Measurements from ENCODE around the gene TMEM192. TPM values are rescaled to one million over a fixed set of nuclear protein-coding genes. Genes with fewer than 3 reads are reported as not detected.

Gene TMEM192
- total RNA-seq, 4 donors from 2014 or later: 11.6 to 19.1 (median 14.1) TPM

DNA sequence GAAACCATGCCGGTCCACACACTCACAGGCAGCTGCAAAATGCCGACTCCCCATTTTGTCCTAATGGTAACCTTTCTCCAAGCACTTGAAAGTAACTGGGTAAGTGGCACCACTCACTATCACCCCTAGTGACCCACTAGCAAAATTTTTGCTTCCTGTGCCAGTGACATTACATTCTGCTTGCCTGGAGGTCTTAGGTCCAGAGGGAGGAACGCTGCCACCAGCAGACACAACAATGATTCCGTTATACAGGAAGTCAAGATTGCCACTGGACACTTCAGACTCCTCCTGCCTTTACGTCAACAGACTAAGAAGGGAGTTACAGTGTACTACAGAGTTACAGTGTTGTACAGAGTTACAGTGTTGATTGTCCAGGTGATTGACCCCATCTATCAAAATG, 11.8 kb upstream of the TMEM192 start:
- Histone ChIP-seq H3K36me3 (no peaks in the 10 kb centered on the region), H3K4me1 (no peaks in the 10 kb centered on the region), H3K27ac (replicated peaks in 1 of 4) (no peak overlapping the region), H3K9me3 (no peaks in the 10 kb centered on the region), H3K4me3 (no peak overlapping the region), H3K27me3 (peaks cover 0 to 4% (median 0%) of the 10 kb centered on the region in 4 donors)
- TF ChIP-seq EP300 (IDR thresholded peaks at IDR 0.05) (no peak), POLR2AphosphoS5 (IDR thresholded peaks at IDR 0.05) (no peak), POLR2A (IDR thresholded peaks at IDR 0.05; ENCODE audit: low read depth) (no peak)
- TF ChIP-seq, protein P1, sequence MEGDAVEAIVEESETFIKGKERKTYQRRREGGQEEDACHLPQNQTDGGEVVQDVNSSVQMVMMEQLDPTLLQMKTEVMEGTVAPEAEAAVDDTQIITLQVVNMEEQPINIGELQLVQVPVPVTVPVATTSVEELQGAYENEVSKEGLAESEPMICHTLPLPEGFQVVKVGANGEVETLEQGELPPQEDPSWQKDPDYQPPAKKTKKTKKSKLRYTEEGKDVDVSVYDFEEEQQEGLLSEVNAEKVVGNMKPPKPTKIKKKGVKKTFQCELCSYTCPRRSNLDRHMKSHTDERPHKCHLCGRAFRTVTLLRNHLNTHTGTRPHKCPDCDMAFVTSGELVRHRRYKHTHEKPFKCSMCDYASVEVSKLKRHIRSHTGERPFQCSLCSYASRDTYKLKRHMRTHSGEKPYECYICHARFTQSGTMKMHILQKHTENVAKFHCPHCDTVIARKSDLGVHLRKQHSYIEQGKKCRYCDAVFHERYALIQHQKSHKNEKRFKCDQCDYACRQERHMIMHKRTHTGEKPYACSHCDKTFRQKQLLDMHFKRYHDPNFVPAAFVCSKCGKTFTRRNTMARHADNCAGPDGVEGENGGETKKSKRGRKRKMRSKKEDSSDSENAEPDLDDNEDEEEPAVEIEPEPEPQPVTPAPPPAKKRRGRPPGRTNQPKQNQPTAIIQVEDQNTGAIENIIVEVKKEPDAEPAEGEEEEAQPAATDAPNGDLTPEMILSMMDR (IDR thresholded peaks at IDR 0.05): no peak
- 85% methylated on average over 5 of the region's 5 CpGs for whole genome bisulfite sequencing
- intact Hi-C loops (cut with DNase I): no loop called here
- peak; percentile 77 for DNase-seq (ENCODE audit: extremely low spot score)

DNA sequence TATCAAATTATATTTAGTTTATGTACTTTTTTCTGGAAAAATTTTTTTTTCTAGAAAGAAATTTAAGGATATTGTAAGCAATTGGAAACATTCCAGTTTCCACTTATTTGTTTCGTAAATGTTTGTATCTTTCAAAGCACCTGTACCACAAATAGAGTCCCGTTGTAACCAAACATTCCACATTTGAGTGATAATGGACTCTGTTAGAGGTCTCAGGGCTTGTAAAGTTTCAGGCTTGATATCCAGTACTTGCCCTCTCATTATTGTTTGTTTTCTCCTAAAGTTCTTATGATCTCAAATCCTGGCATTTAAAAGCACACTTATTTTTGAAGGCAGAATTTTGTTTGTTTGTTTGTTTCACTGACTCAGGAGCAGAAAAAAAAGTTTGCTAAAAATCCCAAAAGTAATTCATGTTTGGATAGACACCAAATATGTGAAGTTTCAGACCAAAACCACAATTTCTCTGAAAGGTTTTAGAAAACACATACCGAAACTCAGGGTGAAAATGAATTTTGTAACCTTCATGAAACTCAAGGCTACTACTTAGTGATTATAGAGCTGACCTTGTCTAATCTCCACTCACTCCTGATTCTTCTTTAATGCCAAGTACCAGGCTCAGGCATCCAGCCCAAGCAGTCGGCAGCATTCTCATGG, 5.7 kb upstream of the TMEM192 start:
- Histone ChIP-seq H3K4me3 (no peak overlapping the region), H3K4me1 (peaks cover 4 to 5% (median 4%) of the 10 kb centered on the region in 4 donors), H3K27me3 (no peaks in the 10 kb centered on the region), H3K9me3 (no peaks in the 10 kb centered on the region), H3K36me3 (no peaks in the 10 kb centered on the region), H3K27ac (replicated peaks in 1 of 4) (no peak overlapping the region)
- 70% methylated on average over 4 of the region's 4 CpGs for WGBS
- intact Hi-C loops (cut with DNase I): no loop called here
- TF ChIP-seq, protein P1 (IDR thresholded peaks at IDR 0.05): no peak
- TF ChIP-seq POLR2AphosphoS5 (IDR thresholded peaks at IDR 0.05) (no peak), EP300 (IDR thresholded peaks at IDR 0.05) (no peak), POLR2A (IDR thresholded peaks at IDR 0.05; ENCODE audit: low read depth) (no peak)
- DNase-seq (ENCODE audit: extremely low spot score): no peak

DNA sequence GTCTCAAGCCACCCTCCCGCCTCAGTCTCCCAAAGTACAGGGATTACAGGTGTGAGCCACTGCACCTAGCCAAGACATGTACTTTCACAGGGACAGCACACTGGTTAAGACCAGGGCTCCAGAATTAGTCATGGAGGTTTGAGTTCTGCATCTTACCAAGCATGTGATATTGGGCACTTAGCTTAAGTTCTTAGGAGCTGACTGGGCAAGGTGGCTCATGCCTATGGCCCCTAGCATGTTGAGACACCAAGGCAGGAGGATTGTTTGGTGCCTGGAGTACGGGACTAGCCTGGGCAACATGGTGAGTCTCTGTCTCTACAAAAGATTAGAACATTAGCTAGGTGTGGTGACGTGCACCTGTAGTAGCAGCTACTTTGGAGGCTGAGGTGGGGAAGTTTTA, 2.6 kb upstream of the TMEM192 start:
- TF ChIP-seq EP300 (IDR thresholded peaks at IDR 0.05): no peak
- peaks cover 9 to 20% (median 17%) of the 10 kb centered on the region in 4 donors for H3K4me1 ChIP-seq
- no peak overlapping the region for H3K4me3 ChIP-seq
- no peaks in the 10 kb centered on the region for H3K9me3 ChIP-seq
- H3K27me3 ChIP-seq: no peaks in the 10 kb centered on the region
- 94% methylated on average over 3 of the region's 3 CpGs for WGBS
- H3K36me3 ChIP-seq: no peaks in the 10 kb centered on the region
- no peak for DNase-seq (ENCODE audit: extremely low spot score)
- no peak overlapping the region for H3K27ac ChIP-seq (replicated peaks in 1 of 4)
- intact Hi-C loops (cut with DNase I): no loop called here

DNA sequence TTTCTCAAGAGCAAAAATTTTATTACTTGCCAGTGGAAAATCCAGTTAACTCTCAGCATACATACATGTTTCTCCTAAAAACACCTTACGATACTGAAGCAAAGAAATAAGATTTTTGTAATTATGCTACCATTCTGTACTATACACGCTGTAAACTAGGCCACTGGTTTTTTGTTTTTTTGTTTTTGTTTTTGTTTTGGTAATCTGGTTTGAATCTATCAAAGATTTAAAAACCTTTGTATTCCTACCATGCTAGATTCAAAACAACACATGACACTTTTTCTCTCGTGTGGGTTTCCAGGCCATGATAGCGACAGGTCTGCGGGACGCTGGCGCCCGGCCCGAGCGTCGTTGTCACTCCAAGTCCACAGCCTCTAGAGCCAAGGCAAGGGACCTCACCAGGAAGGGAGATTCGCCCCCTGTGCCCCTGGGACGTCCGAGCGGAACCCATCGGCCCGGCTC, 723 bp downstream of the TMEM192 start:
- H3K27me3 ChIP-seq: no peaks in the 10 kb centered on the region
- DNase-seq (ENCODE audit: extremely low spot score): no peak
- peak overlapping the region; percentile 75 to 98 (median 91) for H3K4me3 ChIP-seq
- H3K27ac ChIP-seq (replicated peaks in 1 of 4): peak overlapping the region; percentile 85 to 91 (median 90)
- WGBS: 7% methylated on average over 11 of the region's 17 CpGs
- peaks cover 9 to 20% (median 17%) of the 10 kb centered on the region in 4 donors for H3K4me1 ChIP-seq
- TF ChIP-seq POLR2A (IDR thresholded peaks at IDR 0.05; ENCODE audit: low read depth) (no peak), EP300 (IDR thresholded peaks at IDR 0.05) (no peak)
- TF ChIP-seq, protein P1 (IDR thresholded peaks at IDR 0.05): no peak
- intact Hi-C loops (cut with DNase I): loop anchor here (5.0 kb wide), 1 partner anchor 215 kb away; the partner anchor contains the start of gene MSMO1
- H3K36me3 ChIP-seq: no peaks in the 10 kb centered on the region
- no peaks in the 10 kb centered on the region for H3K9me3 ChIP-seq

DNA sequence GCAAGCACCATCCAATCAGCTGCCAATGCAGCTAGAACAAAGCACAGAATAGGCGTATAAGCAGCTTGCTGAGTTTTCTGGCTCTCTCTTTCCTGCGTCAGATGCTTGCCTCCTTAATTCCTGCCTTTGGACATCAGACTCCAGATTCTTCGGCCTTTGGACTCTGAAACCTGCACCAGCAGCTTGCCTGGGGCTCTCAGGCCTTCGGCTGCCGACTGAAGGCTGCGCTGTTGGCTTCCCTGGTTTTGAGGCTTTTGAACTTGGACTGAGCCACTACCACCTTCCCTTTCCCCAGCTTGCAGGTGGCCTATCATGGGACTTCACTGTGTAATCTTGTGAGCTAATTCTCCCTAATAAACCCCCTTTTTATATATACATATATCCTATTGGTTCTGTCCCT, 6.1 kb downstream of the TMEM192 start:
- DNase-seq (ENCODE audit: extremely low spot score): peak; percentile 57
- Histone ChIP-seq H3K4me1 (peaks cover 0 to 9% (median 5%) of the 10 kb centered on the region in 4 donors), H3K27ac (replicated peaks in 1 of 4) (no peak overlapping the region), H3K4me3 (no peak overlapping the region), H3K9me3 (no peaks in the 10 kb centered on the region), H3K36me3 (peaks cover 2 to 15% (median 12%) of the 10 kb centered on the region in 4 donors), H3K27me3 (no peaks in the 10 kb centered on the region)
- 94% methylated on average over 6 of the region's 6 CpGs for WGBS
- TF ChIP-seq, protein P1 (IDR thresholded peaks at IDR 0.05): no peak
- TF ChIP-seq POLR2A (IDR thresholded peaks at IDR 0.05; ENCODE audit: low read depth) (no peak), POLR2AphosphoS5 (IDR thresholded peaks at IDR 0.05) (no peak), EP300 (IDR thresholded peaks at IDR 0.05) (no peak)
- intact Hi-C loops (cut with DNase I): no loop called here

Data from esophagus muscularis mucosa (tissue), 4 donors.